IMR-90 (cell line): ENCODE data around the gene DRC3. TPM values are rescaled to one million over a fixed set of nuclear protein-coding genes. Genes with fewer than 3 reads are reported as not detected.

ENCODE experiments used
- ATAC-seq: fragments of 200-7000 bp; cut with Tn5 transposase; 2 replicates; pipeline ENCODE4 v1.9.1; 2020; ENCODE audit warnings: low read depth, mild to moderate bottlenecking, moderate library complexity
- BruUV-seq: library from RNA; stranded (reverse); fragments of 400-500 nt; replicated peaks from 2 replicates; lab custom pipeline; 2021; lab: Mats Ljungman, UMichigan
- CTCF ChIA-PET: fragments of 300-600 bp; formaldehyde crosslinking; extraction: SDS; loops from one replicate; lab custom pipeline; 2021; ENCODE audit warnings: antibody characterized with exemption; lab: Yijun Ruan, JAX
- POLR2A ChIA-PET: fragments of 300-600 bp; sonication (Branson Sonifier 250); formaldehyde crosslinking; loops from one replicate; lab custom pipeline; 2022; ENCODE audit warnings: antibody characterized with exemption; ENCODE audit not compliant: unreplicated experiment; lab: Charles Lee
- DNase-seq: peaks from one replicate; pipeline ENCODE4 v3.0.0; 2013
- H2AFZ ChIP-seq: replicated peaks from 2 replicates; pipeline ENCODE3; 2013; ENCODE audit warnings: low read length, mild to moderate bottlenecking; ENCODE audit not compliant: poor library complexity
- H2AK5ac ChIP-seq: 2 replicates; pipeline ENCODE4 v1.6.1; 2013; ENCODE audit warnings: low read depth, low read length, inconsistent platforms
- H2AK9ac ChIP-seq: replicated peaks from 2 replicates; pipeline ENCODE3; 2013; ENCODE audit warnings: mild to moderate bottlenecking, low read depth, low read length, moderate library complexity; ENCODE audit not compliant: poor library complexity
- H2BK120ac ChIP-seq: 2 replicates; pipeline ENCODE4 v1.6.1; 2013; ENCODE audit warnings: low read depth, low read length, inconsistent platforms
- H2BK15ac ChIP-seq: 3 replicates; pipeline ENCODE4 v1.6.1; 2013; ENCODE audit warnings: low read depth, low read length, inconsistent platforms
- H2BK20ac ChIP-seq: 2 replicates; pipeline ENCODE4 v1.6.1; 2013; ENCODE audit warnings: low read depth, mild to moderate bottlenecking, inconsistent platforms, low read length, moderate library complexity
- H2BK5ac ChIP-seq: 2 replicates; pipeline ENCODE4 v1.6.1; 2013; ENCODE audit warnings: mild to moderate bottlenecking, low read depth, low read length, inconsistent platforms; ENCODE audit not compliant: poor library complexity, severe bottlenecking
- H3K14ac ChIP-seq: replicated peaks from 2 replicates; pipeline ENCODE4 v1.6.1; 2013; ENCODE audit warnings: low read depth, low read length, inconsistent platforms
- H3K18ac ChIP-seq: 2 replicates; pipeline ENCODE4 v1.6.1; 2013; ENCODE audit warnings: low read depth, low read length, control low read depth
- H3K23ac ChIP-seq: 2 replicates; pipeline ENCODE4 v1.6.1; 2013; ENCODE audit warnings: low read depth, low read length, inconsistent platforms
- H3K27ac ChIP-seq: 2 replicates; pipeline ENCODE4 v1.5.1; 2013; ENCODE audit warnings: mild to moderate bottlenecking, control low read depth, low read length; ENCODE audit not compliant: insufficient read depth
- H3K27me3 ChIP-seq: 2 replicates; pipeline ENCODE4 v1.6.1; 2013; ENCODE audit warnings: low read length; ENCODE audit not compliant: control insufficient read depth, insufficient read depth
- H3K36me3 ChIP-seq: 2 replicates; pipeline ENCODE4 v1.6.1; 2013; ENCODE audit warnings: low read length, mixed read lengths; ENCODE audit not compliant: control insufficient read depth, insufficient read depth
- H3K4ac ChIP-seq: 2 replicates; pipeline ENCODE4 v1.6.1; 2013; ENCODE audit warnings: low read depth, low read length, inconsistent platforms
- H3K4me1 ChIP-seq: 2 replicates; pipeline ENCODE4 v1.6.1; 2013; ENCODE audit warnings: low read length, mixed read lengths; ENCODE audit not compliant: control insufficient read depth, insufficient read depth
- H3K4me2 ChIP-seq: 2 replicates; pipeline ENCODE4 v1.6.1; 2013; ENCODE audit warnings: low read depth, mild to moderate bottlenecking, control low read depth, low read length, moderate library complexity
- H3K4me3 ChIP-seq: 2 replicates; pipeline ENCODE4 v1.5.1; 2013; ENCODE audit warnings: low read depth, mild to moderate bottlenecking, control low read depth, low read length, moderate library complexity; ENCODE audit not compliant: insufficient read depth
- H3K56ac ChIP-seq: 2 replicates; pipeline ENCODE4 v1.6.1; 2013; ENCODE audit warnings: low read length, inconsistent platforms; ENCODE audit not compliant: insufficient read depth; ENCODE audit errors: extremely low read depth
- H3K79me1 ChIP-seq, 2 experiments: 2 replicates each; pipeline ENCODE4 v1.6.1; 2013; ENCODE audit warnings: low read length in 2 of 2, inconsistent platforms in 1 of 2, low read depth in 1 of 2
- H3K9ac ChIP-seq: 2 replicates; pipeline ENCODE4 v1.6.1; 2013; ENCODE audit warnings: low read depth, low read length, control low read depth
- H3K9me1 ChIP-seq: 2 replicates; pipeline ENCODE4 v1.6.1; 2013; ENCODE audit warnings: low read length, inconsistent platforms; ENCODE audit not compliant: insufficient read depth
- H3K9me3 ChIP-seq: 2 replicates; pipeline ENCODE4 v1.6.1; 2013; ENCODE audit warnings: low read length; ENCODE audit not compliant: control insufficient read depth, insufficient read depth
- H4K20me1 ChIP-seq: 2 replicates; pipeline ENCODE4 v1.6.1; 2013; ENCODE audit warnings: low read length, inconsistent platforms; ENCODE audit not compliant: insufficient read depth
- H4K5ac ChIP-seq: 2 replicates; pipeline ENCODE4 v1.6.1; 2013; ENCODE audit warnings: mild to moderate bottlenecking, low read depth, low read length, control low read depth
- H4K8ac ChIP-seq, 2 experiments: 2 replicates each; pipeline ENCODE4 v1.6.1; 2013; ENCODE audit warnings: low read depth in 2 of 2, low read length in 2 of 2, control low read depth in 1 of 2, inconsistent platforms in 1 of 2
- H4K91ac ChIP-seq: 2 replicates; pipeline ENCODE4 v1.6.1; 2013; ENCODE audit warnings: low read depth, low read length, inconsistent platforms; ENCODE audit not compliant: insufficient read depth
- MAZ ChIP-seq: IDR thresholded peaks from 2 replicates; pipeline ENCODE4 v1.6.1; 2012; ENCODE audit warnings: low read depth, mild to moderate bottlenecking, low read length, improper control_type of control experiment, moderate library complexity, borderline replicate concordance
- MXI1 ChIP-seq: IDR thresholded peaks from 2 replicates; pipeline ENCODE4 v1.6.1; 2012; ENCODE audit warnings: low read depth, mild to moderate bottlenecking, low read length, moderate library complexity, borderline replicate concordance
- RAD21 ChIP-seq: IDR thresholded peaks from 2 replicates; pipeline ENCODE4 v1.6.1; 2012; ENCODE audit warnings: low read length, improper control_type of control experiment
- WGBS, 2 experiments: methylation state at CpG; one replicate each; pipeline versions ENCODE4 v1.1.5 to v1.1.7; 2013; ENCODE audit warnings: missing lambda C conversion rate in 2 of 2; ENCODE audit not compliant: insufficient read length in 1 of 2; ENCODE audit errors: extremely low coverage in 2 of 2; 5-methylcytosine and 5-hydroxymethylcytosine counted together
- dilution Hi-C: fragments of 300-500 bp; cut with HindIII; formaldehyde crosslinking; loops from one replicate; pipeline ENCODE4 v1.14.3; 2018; ENCODE audit warnings: low sequenced_read_pairs; ENCODE audit not compliant: unreplicated experiment
- in situ Hi-C: fragments of 300-500 bp; cut with MboI; formaldehyde crosslinking; loops from 3 replicates; pipeline ENCODE4 v1.14.3; 2019; ENCODE audit warnings: low sequenced_read_pairs, inconsistent platforms, mixed read lengths
- intact Hi-C: fragments of 100-400 bp; cut with micrococcal nuclease; formaldehyde crosslinking; loops from 2 replicates; pipeline ENCODE4 v1.10.0; 2022
- polyA plus RNA-seq, 3 experiments: library from polyadenylated mRNA; depleted of rRNA; stranded (reverse); fragments of >200 nt; gene quantifications; 2 replicates each; pipeline ENCODE4 v1.2.3, GENCODE V29; 2012; ENCODE audit warnings: low replicate concordance in 1 of 3
- total RNA-seq: library from RNA; depleted of rRNA; stranded (reverse); fragments of >200 nt; gene quantifications from 2 replicates; pipeline ENCODE4 v1.2.3, GENCODE V29; 2012

The DRC3 gene
- total and polyA plus RNA-seq, 2 of the 4 experiments (the other 2 are of a cell fraction): 0.55 to 0.72 TPM

- in situ Hi-C loops (no loop called here), dilution Hi-C loops (no loop called here), intact Hi-C loops (no loop called here)
- WGBS, 2 experiments: 28% methylated on average over 4 of the region's 6 CpGs; no CpG with 5 or more reads in 1 of the 2 experiments
- H2BK15ac ChIP-seq: no peak overlapping the region
- peak overlapping the region in 1 of 2 experiments; percentile 11; a peak in 3 of 4 replicates for H4K8ac ChIP-seq
- H3K9ac ChIP-seq: peak overlapping the region; percentile 61
- H2AFZ ChIP-seq: peak overlapping the region; percentile 98
- TSS peak; percentile 14 for BruUV-seq
- no peak for TF ChIP-seq MAZ
- no peak for TF ChIP-seq RAD21
- TF ChIP-seq MXI1: no peak
- ChIA-PET CTCF (no interaction called here), POLR2A (no interaction called here)
- H4K5ac ChIP-seq: peak overlapping the region; percentile 33; the same call in 1 of the 2 replicates
- H3K9me1 ChIP-seq: peaks cover 7% of the 10 kb centered on the region
- H4K91ac ChIP-seq: no peak overlapping the region
- no peak overlapping the region for H2BK5ac ChIP-seq
- H4K20me1 ChIP-seq: peaks cover 11% of the 10 kb centered on the region; the same call in 1 of the 2 replicates
- H3K79me1 ChIP-seq: peaks cover 45 to 60% of the 10 kb centered on the region in 2 experiments
- H2BK20ac ChIP-seq: no peak overlapping the region
- DNase-seq (no peak), ATAC-seq (no peak)
- peaks cover 14% of the 10 kb centered on the region for H3K4me1 ChIP-seq
- no peak overlapping the region for H2BK120ac ChIP-seq
- peak overlapping the region; percentile 99 for H3K4me2 ChIP-seq
- no peak overlapping the region for H3K18ac ChIP-seq
- peak overlapping the region; percentile 93 for H2AK9ac ChIP-seq
- H3K9me3 ChIP-seq: no peaks in the 10 kb centered on the region
- H3K4me3 ChIP-seq: peak overlapping the region; percentile 66
- H3K56ac ChIP-seq: peak overlapping the region; percentile 48
- peak overlapping the region; percentile 50 for H3K14ac ChIP-seq
- 0 out of 2 replicates have a peak, but pooled peaks cover 2% of the 10 kb centered on the region for H3K36me3 ChIP-seq
- peak overlapping the region; percentile 6; the same call in 1 of the 2 replicates for H3K27ac ChIP-seq
- peak overlapping the region; percentile 53 for H3K4ac ChIP-seq
- H3K27me3 ChIP-seq: no peaks in the 10 kb centered on the region
- H3K23ac ChIP-seq: peak overlapping the region; percentile 49
- H2AK5ac ChIP-seq: peak overlapping the region; percentile 69
These were observed 67.7 kb downstream of the DRC3 start for GRCh38 chr17:18040261-18040858.
